CD4-positive, CD25-positive, alpha-beta regulatory T cell (primary cell): Measurements from ENCODE around the gene SNRPD3. TPM values are rescaled to one million over a fixed set of nuclear protein-coding genes. Genes with fewer than 3 reads are reported as not detected.
"Not testable (repeated sequence)": the region's sequence is repeated elsewhere in the genome, so short reads cannot be mapped to it uniquely, and the experiment has no call there.

ENCODE experiments used
- ATAC-seq, 2 donors: fragments of 150-1000 bp; cut with Tn5 transposase; one replicate each; pipeline ENCODE4 v1.10.0; 2021; ENCODE audit warnings: low read depth in 2 of 2, moderate number of reproducible peaks in 2 of 2, moderate library complexity in 1 of 2
- DNase-seq, 3 donors: peaks; one replicate each; pipeline versions ENCODE4 v3.0.0 to v3.0.0-alpha.2; 2012 to 2022; ENCODE audit warnings: mixed read lengths in 1 of 3
- H3K27ac ChIP-seq: one replicate; pipeline ENCODE4 v1.7.0; 2013; ENCODE audit warnings: mild to moderate bottlenecking, low read length; ENCODE audit not compliant: insufficient read depth, poor library complexity, severe bottlenecking
- H3K27me3 ChIP-seq: one replicate; pipeline ENCODE4 v1.7.0; 2013; ENCODE audit warnings: low read length; ENCODE audit not compliant: control insufficient read depth, insufficient read depth
- H3K36me3 ChIP-seq: one replicate; pipeline ENCODE4 v1.7.0; 2013; ENCODE audit warnings: mild to moderate bottlenecking, low read length, moderate library complexity; ENCODE audit not compliant: control insufficient read depth, insufficient read depth
- H3K4me1 ChIP-seq: 2 replicates; pipeline ENCODE4 v1.7.0; 2013; ENCODE audit warnings: mild to moderate bottlenecking, low read length; ENCODE audit not compliant: insufficient read depth, control insufficient read depth, poor library complexity, severe bottlenecking
- H3K4me3 ChIP-seq: one replicate; pipeline ENCODE4 v1.7.0; 2013; ENCODE audit warnings: low read depth, mild to moderate bottlenecking, low read length, moderate library complexity
- H3K9me3 ChIP-seq, 2 experiments: 1 replicate in 1 of 2; 2 replicates in 1 of 2; pipeline ENCODE4 v1.7.0; 2013; ENCODE audit warnings: low read length in 2 of 2, mild to moderate bottlenecking in 1 of 2, moderate library complexity in 1 of 2; ENCODE audit not compliant: control insufficient read depth in 2 of 2
- H3K27ac Mint-ChIP-seq, 3 donors: one replicate each; pipeline ENCODE4 v1.8.0; 2020 to 2022; ENCODE audit warnings: mild to moderate bottlenecking in 3 of 3, mixed read lengths in 3 of 3, moderate library complexity in 2 of 3
- H3K27me3 Mint-ChIP-seq: one replicate; pipeline ENCODE4 v1.8.0; 2022; ENCODE audit warnings: mild to moderate bottlenecking, mixed read lengths
- H3K36me3 Mint-ChIP-seq: one replicate; pipeline ENCODE4 v1.8.0; 2020; ENCODE audit warnings: mixed read lengths
- H3K4me1 Mint-ChIP-seq, 4 donors: one replicate each; pipeline ENCODE4 v1.8.0; 2020 to 2022; ENCODE audit warnings: mixed read lengths in 4 of 4, mild to moderate bottlenecking in 1 of 4
- H3K4me3 Mint-ChIP-seq, 4 donors: one replicate each; pipeline ENCODE4 v1.8.0; 2020 to 2022; ENCODE audit warnings: mild to moderate bottlenecking in 4 of 4, mixed read lengths in 4 of 4, moderate library complexity in 3 of 4
- H3K9me3 Mint-ChIP-seq, 7 donors: one replicate each; pipeline ENCODE4 v1.8.0; 2020 to 2022; ENCODE audit warnings: mixed read lengths in 7 of 7, mild to moderate bottlenecking in 3 of 7, moderate library complexity in 2 of 7
- polyA plus RNA-seq, 4 donors: library from polyadenylated mRNA; unstranded; fragments of 300-500 nt; fragmentation: Illumina TruSeq; gene quantifications; one replicate each; pipeline ENCODE4 v1.2.3, GENCODE V29; 2021
- total RNA-seq: library from RNA; stranded (reverse); gene quantifications from one replicate; pipeline ENCODE4 v1.2.3, GENCODE V29; 2022

The SNRPD3 gene
- total and polyA plus RNA-seq, 5 donors from 2014 or later: 41.0 to 101 (median 83.7) TPM

DNA sequence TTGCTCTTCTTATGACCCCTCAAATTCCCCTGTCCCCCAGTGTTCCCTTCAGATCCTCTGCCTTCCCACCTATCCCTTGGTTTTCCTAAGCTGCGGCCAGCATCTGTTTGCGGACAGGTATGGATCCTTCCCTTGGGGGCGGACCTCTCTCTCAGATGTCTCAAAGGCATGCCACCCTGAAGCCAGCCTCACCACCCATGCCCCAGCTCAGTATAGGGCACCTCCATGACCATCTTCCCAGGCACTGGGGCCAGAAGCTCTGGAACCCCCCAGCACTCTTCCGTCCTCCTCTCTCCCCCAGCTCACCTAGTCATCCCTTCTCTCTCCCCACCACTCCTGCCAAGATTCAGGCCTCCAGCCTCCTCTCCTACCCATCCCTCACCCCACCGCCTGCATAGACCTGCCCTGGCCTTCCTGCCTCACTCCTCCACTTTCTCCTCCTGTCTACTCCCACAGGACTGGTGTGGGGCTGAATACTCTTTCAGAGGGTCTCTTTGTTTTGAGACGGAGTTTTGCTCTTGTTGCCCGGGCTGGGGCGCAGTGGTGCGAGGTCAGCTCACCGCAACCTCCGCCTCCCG lies 34.9 kb downstream of the SNRPD3 start:
- Mint-ChIP-seq H3K4me3 (no peak overlapping the region), H3K27me3 (no peaks in the 10 kb centered on the region)

DNA sequence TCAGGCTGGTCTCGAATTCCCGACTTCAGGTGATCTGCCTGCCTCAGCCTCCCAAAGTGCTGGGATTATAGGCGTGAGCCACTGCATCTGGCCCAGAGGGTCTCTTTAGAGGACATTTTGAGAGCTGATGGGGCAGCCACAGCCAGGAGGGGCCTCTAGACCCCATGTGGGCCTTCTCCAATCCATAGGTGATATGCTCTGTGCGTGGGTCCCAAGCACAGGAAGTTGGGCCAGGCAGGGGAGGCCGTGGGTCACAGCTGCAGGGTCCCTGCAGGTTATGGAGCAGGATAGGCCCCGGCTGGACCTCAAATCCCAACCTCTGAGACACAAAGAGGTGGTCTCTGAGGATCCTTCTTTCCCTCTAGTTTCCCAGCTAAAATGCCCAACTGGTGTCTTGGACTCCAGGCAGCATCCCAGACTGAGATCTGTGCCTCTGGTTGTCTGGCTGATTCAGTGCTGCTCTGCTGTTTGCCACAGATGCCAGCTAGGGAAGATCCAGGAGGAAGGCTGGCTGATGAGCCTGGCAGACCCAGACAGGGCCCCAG lies 35.6 kb downstream of the SNRPD3 start:
- no peaks in the 10 kb centered on the region for H3K9me3 Mint-ChIP-seq

More for the DNA sequence above, 34.9 kb downstream of the SNRPD3 start:
- H3K27me3 ChIP-seq: no peaks in the 10 kb centered on the region
- no peaks in the 10 kb centered on the region for H3K36me3 ChIP-seq
- H3K9me3 Mint-ChIP-seq: no peaks in the 10 kb centered on the region
- H3K9me3 ChIP-seq: no peaks in the 10 kb centered on the region
- H3K4me3 ChIP-seq: no peak overlapping the region
- H3K4me1 Mint-ChIP-seq: peaks cover 0 to 8% (median under 1%) of the 10 kb centered on the region in 4 donors
- H3K27ac ChIP-seq: no peak overlapping the region
- no peak overlapping the region for H3K27ac Mint-ChIP-seq
- DNase-seq (no peak), ATAC-seq (no peak)
- peaks cover 10% of the 10 kb centered on the region for H3K36me3 Mint-ChIP-seq
- H3K4me1 ChIP-seq: peaks cover 4% of the 10 kb centered on the region

GRCh38 chr22:24592058-24592850 lies 36.5 kb downstream of the SNRPD3 start:
- no peaks in the 10 kb centered on the region for H3K27me3 Mint-ChIP-seq

More for the DNA sequence above, 35.6 kb downstream of the SNRPD3 start:
- no peak overlapping the region for H3K4me3 ChIP-seq
- Mint-ChIP-seq H3K4me3 (no peak overlapping the region), H3K36me3 (peaks cover 10% of the 10 kb centered on the region), H3K27ac (no peak overlapping the region), H3K4me1 (peaks cover 0 to 8% (median under 1%) of the 10 kb centered on the region in 4 donors), H3K27me3 (no peaks in the 10 kb centered on the region)
- ATAC-seq (no peak), DNase-seq (no peak)
- H3K4me1 ChIP-seq: peaks cover 4% of the 10 kb centered on the region
- H3K36me3 ChIP-seq: no peaks in the 10 kb centered on the region
- no peaks in the 10 kb centered on the region for H3K9me3 ChIP-seq
- H3K27ac ChIP-seq: no peak overlapping the region
- H3K27me3 ChIP-seq: no peaks in the 10 kb centered on the region

GRCh38 chr22:24592851-24593558 lies 37.2 kb downstream of the SNRPD3 start, which contains the start of gene LRRC75B:
LRRC75B (minus strand) TSS chr22:24593073; CDS start chr22:24593039, 34 bp downstream.
- peaks cover 0 to 8% (median under 1%) of the 10 kb centered on the region in 4 donors for H3K4me1 Mint-ChIP-seq
- ATAC-seq (no peak), DNase-seq (peak in 1 of 3 donors; percentile 27)
- H3K9me3 Mint-ChIP-seq: no peaks in the 10 kb centered on the region
- Histone ChIP-seq H3K4me1 (peaks cover 4% of the 10 kb centered on the region), H3K9me3 (no peaks in the 10 kb centered on the region), H3K4me3 (no peak within 1 kb of the TSS), H3K27ac (no peak within 1 kb of the TSS), H3K36me3 (no peaks in the 10 kb centered on the region), H3K27me3 (no peaks in the 10 kb centered on the region)
- H3K36me3 Mint-ChIP-seq: peaks cover 10% of the 10 kb centered on the region
- no peaks in the 10 kb centered on the region for H3K27me3 Mint-ChIP-seq
- H3K4me3 Mint-ChIP-seq: peak within 1 kb of the TSS in 3 of 4 donors; percentile 68 to 75 (median 72)
- H3K27ac Mint-ChIP-seq: peak within 1 kb of the TSS in 1 of 3 donors; percentile 59

More at GRCh38 chr22:24592058-24592850, 36.5 kb downstream of the SNRPD3 start:
- Mint-ChIP-seq H3K27ac (peak overlapping the region in 1 of 3 donors; percentile 59), H3K9me3 (no peaks in the 10 kb centered on the region), H3K4me3 (peak overlapping the region in 3 of 4 donors; percentile 64 to 75 (median 72)), H3K4me1 (peaks cover 0 to 8% (median under 1%) of the 10 kb centered on the region in 4 donors), H3K36me3 (peaks cover 10% of the 10 kb centered on the region)
- Histone ChIP-seq H3K4me3 (no peak overlapping the region), H3K4me1 (peaks cover 4% of the 10 kb centered on the region), H3K9me3 (no peaks in the 10 kb centered on the region), H3K27ac (no peak overlapping the region), H3K27me3 (no peaks in the 10 kb centered on the region), H3K36me3 (no peaks in the 10 kb centered on the region)
- ATAC-seq (no peak), DNase-seq (peak in 1 of 3 donors; percentile 15)

DNA sequence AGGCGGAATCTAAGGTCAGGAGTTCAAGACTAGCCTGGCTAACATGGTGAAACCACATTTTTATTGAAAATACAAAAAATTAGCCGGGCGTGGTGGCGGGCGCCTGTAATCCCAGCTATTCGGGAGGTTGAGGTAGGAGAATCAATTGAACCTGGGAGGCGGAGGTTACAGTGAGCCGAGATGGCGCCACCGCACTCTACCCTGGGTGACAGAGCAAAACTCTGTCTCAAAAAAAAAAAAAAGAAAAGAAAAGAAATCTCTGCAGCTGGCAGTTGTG lies 37.7 kb downstream of the SNRPD3 start:
- not testable (repeated sequence) for H3K27me3 Mint-ChIP-seq, H3K4me1 Mint-ChIP-seq, H3K27ac Mint-ChIP-seq, H3K9me3 Mint-ChIP-seq, H3K36me3 ChIP-seq, H3K4me3 ChIP-seq, H3K9me3 ChIP-seq, H3K27ac ChIP-seq, ATAC-seq, H3K27me3 ChIP-seq, H3K36me3 Mint-ChIP-seq, H3K4me1 ChIP-seq, DNase-seq
- H3K4me3 Mint-ChIP-seq: peak overlapping the region in 3 of 4 donors; percentile 46 to 68 (median 48)

DNA sequence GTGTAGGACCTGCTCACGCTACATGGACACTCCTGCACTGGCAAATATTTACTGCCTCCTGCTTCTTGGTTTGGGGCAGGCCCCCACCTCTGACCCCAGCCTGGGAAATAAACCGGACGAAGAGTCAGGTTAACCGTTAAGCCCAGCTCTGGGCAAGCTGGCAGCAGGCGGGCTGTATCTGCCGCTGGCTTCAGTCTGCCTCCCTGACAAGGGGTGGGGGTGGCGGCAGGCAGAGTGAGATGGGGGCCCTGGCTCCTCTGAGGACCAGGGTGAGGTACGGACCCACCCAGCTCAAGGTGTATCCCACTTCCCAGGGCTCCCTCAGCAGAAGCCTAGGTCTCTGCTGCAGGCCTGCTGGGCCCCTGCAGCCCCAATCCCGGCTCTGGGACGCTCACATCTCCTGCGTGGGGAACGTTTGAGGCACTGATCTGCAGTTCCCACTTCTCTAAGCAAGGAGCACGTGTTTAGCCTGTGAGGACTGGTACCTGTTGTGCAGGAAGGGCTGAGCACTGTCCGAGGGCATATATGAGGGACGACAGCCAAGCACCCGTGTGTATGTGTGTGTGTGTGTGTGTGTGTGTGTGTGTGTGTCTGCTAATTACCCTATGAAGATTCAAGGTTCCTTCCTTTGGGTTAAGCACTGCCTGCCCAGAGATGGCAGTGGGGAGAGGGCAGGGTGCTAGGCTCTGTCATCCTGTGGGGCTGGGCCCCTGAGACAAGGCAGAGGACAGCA lies 38.2 kb downstream of the SNRPD3 start:
- Histone ChIP-seq H3K36me3 (no peaks in the 10 kb centered on the region), H3K9me3 (no peaks in the 10 kb centered on the region), H3K4me3 (no peak overlapping the region), H3K27me3 (no peaks in the 10 kb centered on the region), H3K27ac (no peak overlapping the region), H3K4me1 (peaks cover 4% of the 10 kb centered on the region)
- Mint-ChIP-seq H3K4me1 (peaks cover 0 to 9% (median 2%) of the 10 kb centered on the region in 4 donors), H3K27ac (no peak overlapping the region), H3K27me3 (no peaks in the 10 kb centered on the region), H3K9me3 (no peaks in the 10 kb centered on the region), H3K36me3 (peaks cover 10% of the 10 kb centered on the region), H3K4me3 (peak overlapping the region in 1 of 4 donors; percentile 68)
- DNase-seq (peak in 1 of 3 donors; percentile 13), ATAC-seq (no peak)

DNA sequence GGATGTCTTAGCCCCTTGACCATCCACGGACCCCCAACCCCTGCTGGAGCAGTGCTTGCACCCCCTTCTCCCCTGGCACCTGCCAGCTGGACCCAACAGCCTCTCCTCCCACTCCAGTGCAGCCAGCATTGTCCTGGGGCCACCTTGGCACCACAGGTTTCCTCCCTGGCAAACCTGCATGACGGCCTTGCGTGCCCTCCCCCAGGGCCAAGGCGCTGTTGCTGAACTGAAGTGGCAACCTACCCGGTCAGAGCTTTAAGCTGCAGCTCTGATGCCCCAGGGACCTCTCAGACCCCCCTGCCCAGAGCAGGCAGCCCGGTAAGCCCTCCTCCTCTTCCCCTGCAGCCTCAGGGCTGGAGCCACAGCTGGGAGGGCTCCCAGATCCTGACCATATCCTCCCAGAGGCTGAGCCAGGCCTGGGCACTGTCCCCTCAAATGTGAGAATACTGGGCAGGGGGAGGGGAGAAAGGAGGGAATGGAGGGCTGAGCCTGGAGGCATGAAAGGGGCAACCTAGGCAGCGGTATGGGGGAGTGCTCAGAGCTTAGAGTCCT lies 38.8 kb downstream of the SNRPD3 start:
- DNase-seq (no peak), ATAC-seq (no peak)
- Mint-ChIP-seq H3K4me1 (peaks cover 0 to 11% (median 3%) of the 10 kb centered on the region in 4 donors), H3K27me3 (no peaks in the 10 kb centered on the region), H3K27ac (no peak overlapping the region), H3K36me3 (peaks cover 10% of the 10 kb centered on the region), H3K9me3 (no peaks in the 10 kb centered on the region), H3K4me3 (no peak overlapping the region)
- H3K4me3 ChIP-seq: no peak overlapping the region
- H3K27me3 ChIP-seq: no peaks in the 10 kb centered on the region
- no peak overlapping the region for H3K27ac ChIP-seq
- peaks cover 4% of the 10 kb centered on the region for H3K4me1 ChIP-seq
- no peaks in the 10 kb centered on the region for H3K36me3 ChIP-seq
- H3K9me3 ChIP-seq: no peaks in the 10 kb centered on the region
